ENCODE data around the gene ZNF189.

The ZNF189 gene

GRCh38 chr9:101398068-101398929 lies at the start of gene ZNF189, which contains the start of gene MRPL50:
Gene ZNF189 (plus strand): TSS chr9:101398851. CDS start chr9:101399157, 306 bp downstream.
Gene MRPL50 (minus strand): TSS chr9:101398618. CDS start chr9:101398592, 26 bp downstream.
- DNase-seq (ENCODE audit: low read depth in 2 of 2), result peak; percentile 98

- no peak for DNase-seq (ENCODE audit: low read depth in 2 of 2)
These were observed 48.4 kb upstream of the ZNF189 start for GRCh38 chr9:101350285-101350684.

GRCh38 chr9:101352892-101353463 lies 45.7 kb upstream of the ZNF189 start:
- DNase-seq (ENCODE audit: low read depth in 2 of 2), result no peak

DNA sequence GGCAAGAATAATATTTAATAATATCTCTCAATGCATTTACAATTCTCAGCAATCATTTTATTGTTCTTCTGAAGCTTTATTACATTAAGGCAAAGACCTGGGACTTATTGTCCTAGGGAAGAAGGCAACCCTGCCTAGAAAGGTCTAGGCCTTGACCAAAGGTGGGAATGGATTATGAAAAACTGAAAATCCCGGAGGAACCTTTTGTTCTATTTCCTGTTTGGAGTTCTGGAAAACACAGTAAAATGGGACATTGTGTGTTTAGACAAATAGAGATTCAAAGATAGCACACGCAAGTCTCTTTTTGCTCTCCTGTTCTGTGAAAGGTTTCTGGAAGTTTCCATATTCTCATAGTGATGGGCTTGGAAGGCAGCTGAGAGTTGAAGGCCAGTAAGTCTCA lies 45.0 kb upstream of the ZNF189 start:
- DNase-seq (ENCODE audit: low read depth in 2 of 2), result no peak

DNA sequence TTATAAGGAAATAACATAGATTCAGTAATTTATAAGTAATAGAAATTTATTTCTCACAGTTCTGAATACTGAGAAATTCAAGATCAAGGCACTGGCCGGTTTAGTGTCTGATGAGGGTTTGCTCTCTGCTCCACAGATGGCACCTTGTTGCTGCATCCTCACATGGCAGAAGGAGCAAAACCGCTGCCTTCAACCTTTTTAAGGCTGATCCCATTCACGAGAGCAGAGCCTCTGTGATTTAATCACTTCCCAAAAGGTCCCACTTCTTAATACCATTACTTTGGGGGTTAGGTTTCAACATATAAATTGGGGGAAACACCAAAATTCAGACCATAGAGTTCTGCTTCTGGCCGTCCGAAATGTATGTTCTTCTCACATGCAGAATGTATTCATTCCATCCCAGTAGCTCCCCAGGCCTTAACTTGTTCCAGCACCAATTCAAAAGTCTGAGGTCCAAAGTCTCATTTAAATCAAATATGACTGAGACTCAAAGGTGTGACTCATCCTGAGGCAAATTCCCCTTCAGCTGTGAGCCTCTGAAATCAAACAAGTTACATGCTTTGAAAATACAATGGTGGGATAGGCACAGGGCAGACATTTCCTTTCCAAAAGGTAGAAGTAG lies 44.4 kb upstream of the ZNF189 start:
- DNase-seq (ENCODE audit: low read depth in 2 of 2), result no peak

GRCh38 chr9:101354765-101355708 lies 43.6 kb upstream of the ZNF189 start:
- no peak for DNase-seq (ENCODE audit: low read depth in 2 of 2)

DNA sequence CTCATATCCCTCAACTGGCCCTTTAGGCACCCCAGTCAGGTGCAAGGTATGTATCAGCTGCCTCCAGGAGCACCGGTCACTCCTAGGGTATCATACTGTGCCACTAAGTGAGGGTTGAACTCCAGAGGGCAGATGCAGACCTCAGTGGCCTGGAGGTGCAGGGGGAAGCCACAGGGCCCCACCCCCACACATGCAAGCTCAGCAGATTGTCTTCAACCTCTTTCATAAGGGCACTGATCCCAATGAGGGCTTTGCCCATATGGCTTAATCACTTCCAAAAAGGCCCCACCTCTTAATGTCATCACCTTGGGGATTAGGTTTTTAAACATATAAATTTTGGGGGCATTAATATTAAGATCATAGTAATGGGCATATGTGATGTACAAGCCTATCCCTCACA lies 42.0 kb upstream of the ZNF189 start:
- DNase-seq (ENCODE audit: low read depth in 2 of 2), result no peak

DNA sequence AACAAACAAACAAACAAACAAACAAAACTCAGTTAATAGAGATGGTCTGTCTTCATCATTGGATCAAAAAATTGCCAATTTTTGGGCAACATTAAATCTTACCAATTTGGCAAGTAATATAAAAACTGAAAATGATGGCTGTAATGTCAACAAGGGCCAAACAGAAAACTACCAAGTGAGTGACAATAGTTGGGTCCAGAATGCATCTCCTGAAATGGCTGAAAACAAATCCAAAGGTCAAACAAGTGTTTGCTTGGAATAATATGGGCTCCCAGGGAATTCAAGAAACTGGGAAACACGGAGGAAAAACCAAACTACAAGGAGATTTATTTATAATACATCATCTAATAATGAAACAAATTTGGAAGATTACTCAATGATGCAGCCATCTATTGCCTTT lies 39.0 kb upstream of the ZNF189 start:
- no peak for DNase-seq (ENCODE audit: low read depth in 2 of 2)

GRCh38 chr9:101360647-101361046 lies 38.0 kb upstream of the ZNF189 start:
- DNase-seq (ENCODE audit: low read depth in 2 of 2), result no peak

GRCh38 chr9:101362450-101362849 lies 36.2 kb upstream of the ZNF189 start:
- DNase-seq (ENCODE audit: low read depth in 2 of 2), result no peak

GRCh38 chr9:101365181-101365580 lies 33.5 kb upstream of the ZNF189 start:
- DNase-seq (ENCODE audit: low read depth in 2 of 2), result peak; percentile 70 to 75

DNA sequence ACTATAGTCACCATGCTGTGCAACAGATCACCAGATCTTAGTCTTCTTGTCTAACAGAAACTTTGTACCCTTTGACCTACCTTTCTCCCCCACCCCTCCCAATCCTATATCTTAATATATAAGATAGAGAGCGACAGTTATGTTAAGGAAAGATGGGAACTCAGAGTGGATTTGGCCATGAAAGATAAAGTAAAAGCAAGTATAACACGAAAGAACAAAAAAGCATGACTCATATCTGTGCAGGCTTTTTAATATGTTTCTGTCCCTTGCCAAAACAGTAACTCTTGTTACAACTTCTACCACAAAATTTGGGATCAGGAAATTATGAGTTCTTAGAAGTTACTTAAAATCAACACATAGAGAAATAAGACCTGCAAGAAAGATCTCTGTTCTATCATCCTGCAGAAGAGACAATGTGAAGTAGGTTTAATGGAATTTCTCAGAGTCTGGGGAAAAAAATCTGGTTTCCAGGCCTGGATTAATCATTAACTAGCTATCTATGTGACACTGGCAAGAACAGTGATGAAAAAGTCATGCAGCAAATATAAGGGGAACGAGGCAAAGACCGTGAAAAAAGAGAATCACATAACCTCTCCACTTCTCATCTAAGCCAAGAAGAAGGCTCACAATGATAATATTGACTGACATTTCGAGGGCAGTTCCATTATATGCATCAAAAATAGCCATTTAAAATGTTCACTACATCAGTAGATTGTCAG lies 32.5 kb upstream of the ZNF189 start:
- peak; percentile 39 to 42 for DNase-seq (ENCODE audit: low read depth in 2 of 2)

DNA sequence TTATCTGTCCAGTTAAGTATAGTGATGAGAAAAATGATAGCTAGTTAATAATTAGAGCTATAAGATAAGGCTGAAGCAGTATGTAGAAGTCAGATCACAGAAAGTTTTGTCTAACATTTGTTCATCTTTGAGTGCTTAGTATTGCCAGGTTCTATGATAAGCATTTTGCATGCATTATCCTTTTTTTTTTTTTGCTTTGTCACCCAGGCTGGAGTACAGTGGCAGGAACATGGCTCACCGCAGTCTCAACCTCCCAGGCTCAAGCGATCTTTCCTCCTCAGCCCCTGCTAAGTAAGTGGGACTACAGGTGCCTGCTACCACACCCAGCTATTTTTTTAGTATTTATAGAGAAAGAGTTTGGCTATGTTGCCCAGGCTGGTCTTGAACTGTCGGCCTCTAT lies 31.3 kb upstream of the ZNF189 start:
- no peak for DNase-seq (ENCODE audit: low read depth in 2 of 2)

DNA sequence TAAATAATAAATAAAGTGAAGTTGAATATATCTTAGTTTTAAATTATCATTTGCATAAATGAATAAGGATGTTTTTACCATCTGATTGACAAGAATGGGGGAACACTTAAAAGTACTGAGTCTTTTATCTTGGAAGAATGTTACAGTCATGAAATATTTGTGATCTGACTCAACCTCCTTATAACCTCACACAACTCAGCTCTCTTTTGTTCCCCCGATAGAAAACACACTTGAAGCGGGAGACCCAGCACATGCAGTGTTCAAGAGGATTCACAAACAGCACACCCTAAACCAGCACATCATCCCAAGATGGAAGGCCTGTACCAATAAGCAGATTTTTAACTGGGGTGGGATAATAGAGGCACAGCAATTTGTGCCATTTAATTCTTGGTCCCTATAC lies 29.4 kb upstream of the ZNF189 start:
- DNase-seq (ENCODE audit: low read depth in 2 of 2), result peak; percentile 31 to 38

DNA sequence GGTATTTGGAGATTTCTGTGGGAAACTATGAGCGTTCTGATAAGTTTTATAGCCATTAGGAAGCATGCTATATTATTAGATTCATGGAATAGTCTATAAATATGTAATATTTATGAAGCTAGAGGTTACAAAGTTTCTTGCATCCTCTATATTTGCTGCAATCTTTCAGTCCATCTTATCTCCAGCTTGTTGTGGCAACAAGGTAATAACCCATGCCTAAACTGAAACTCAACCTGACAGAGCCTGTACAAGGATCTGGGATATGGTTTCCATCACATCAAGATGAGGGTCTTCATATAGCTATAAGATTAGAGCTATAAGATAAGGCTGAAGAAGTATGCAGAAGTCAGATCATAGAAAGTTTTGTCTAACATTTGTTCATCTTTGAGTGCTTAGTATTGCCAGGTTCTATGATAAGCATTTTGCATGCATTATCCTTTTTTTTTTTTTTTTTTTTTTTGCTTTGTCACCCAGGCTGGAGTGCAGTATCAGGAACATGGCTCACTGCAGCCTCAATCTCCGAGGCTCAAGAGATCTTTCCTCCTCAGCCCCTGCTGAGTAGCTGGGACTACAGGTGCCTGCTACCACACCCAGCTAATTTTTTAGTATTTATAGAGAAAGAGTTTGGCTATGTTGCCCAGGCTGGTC lies 28.6 kb upstream of the ZNF189 start:
- no peak for DNase-seq (ENCODE audit: low read depth in 2 of 2)

DNA sequence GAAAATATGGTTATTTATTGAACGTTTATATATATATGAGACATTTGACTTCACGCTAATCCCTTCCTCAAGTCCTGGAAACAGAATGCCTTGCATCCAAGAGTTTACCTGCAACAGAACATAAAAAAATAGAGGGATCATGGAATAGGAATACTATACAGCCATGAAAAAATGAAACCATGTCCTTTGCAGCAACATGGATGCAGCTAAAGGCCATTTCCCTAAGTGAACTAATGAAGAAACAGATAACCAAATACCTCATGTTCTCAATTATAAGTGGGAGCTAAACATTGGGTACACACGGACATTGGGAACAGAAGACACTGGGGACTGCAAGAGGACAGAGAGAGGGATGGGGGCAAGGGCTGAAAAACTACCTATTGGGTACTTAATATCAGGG lies 26.8 kb upstream of the ZNF189 start:
- no peak for DNase-seq (ENCODE audit: low read depth in 2 of 2)

DNA sequence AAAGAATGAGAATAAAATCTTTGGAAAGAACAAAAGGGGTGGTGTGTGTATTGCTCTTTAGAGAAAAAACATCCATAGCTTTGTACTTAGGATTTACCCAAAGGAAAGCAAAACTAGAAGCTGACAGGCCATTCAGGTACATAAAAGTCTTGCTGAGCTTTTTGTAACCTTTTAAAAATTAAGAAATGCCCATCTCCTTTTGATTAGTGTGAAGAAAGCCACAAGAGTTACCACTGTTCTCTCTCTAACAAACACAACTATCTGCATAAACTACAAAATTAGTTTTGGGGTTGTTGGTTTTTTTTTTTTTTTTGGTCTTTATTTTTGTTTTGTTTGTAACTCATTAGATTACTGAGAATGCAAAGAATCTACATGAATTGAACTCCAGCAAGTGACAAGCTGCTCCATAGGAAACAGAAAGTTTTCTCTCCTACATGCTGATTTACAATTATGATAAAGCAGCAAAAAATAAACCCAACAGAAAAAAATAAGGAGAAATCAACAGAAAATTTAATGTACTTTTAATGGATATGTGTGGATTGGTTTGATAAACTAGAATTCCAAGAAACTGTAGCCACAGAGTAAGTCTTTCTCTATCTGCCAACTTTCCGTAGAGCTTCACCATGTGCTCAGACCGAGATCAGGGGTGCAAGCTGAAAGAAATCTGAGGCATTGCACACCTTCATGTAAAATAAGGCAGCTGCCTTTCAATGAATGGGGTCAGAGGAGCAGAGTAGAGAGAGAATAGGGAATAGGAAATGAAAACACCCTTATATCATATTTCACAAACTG lies 26.1 kb upstream of the ZNF189 start:
- no peak for DNase-seq (ENCODE audit: low read depth in 2 of 2)

- no peak for DNase-seq (ENCODE audit: low read depth in 2 of 2)
These were observed 23.1 kb upstream of the ZNF189 start for GRCh38 chr9:101375546-101375945.

DNA sequence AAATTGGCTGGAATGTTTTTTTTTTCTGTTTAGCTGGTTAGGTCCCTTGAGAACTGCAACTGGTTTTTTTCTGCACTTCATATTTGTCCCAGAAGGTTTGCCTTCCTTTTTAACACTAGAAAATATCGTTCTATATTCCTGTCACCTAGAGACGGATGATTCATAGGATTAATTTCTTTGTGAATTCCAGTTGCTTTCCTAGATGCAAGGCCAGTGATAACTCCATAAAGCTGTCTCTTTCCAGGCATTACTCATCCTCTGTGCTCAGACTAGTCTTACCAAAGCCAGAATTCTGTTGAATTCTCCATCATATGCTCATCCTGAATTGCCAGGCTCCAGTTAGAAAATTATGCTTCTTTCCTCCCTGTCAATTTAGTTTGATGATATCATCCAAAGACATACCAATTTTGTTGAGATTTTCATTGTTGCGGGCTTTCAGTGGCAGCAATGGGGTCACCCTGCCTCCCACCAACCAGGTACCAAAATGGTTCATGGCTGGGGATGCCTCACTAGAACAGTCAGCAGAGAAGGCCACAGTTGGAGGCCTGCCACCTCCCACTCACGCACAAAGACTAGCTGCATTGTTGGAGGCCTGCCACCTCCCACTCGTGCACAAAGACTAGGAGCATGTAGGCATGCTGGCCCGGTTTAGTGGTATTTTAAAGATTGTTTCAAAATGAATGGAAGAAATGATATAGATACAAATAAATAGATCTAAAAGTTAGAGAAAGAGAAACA lies 22.4 kb upstream of the ZNF189 start:
- peak; percentile 89 for DNase-seq (ENCODE audit: low read depth in 2 of 2)
